ENCODE results near the gene ONECUT3. TPM values are rescaled to one million over a fixed set of nuclear protein-coding genes. Genes with fewer than 3 reads are reported as not detected.

Gene ONECUT3
- total and polyA plus RNA-seq, 2 donors, result under 0.01 to 0.02 TPM

DNA sequence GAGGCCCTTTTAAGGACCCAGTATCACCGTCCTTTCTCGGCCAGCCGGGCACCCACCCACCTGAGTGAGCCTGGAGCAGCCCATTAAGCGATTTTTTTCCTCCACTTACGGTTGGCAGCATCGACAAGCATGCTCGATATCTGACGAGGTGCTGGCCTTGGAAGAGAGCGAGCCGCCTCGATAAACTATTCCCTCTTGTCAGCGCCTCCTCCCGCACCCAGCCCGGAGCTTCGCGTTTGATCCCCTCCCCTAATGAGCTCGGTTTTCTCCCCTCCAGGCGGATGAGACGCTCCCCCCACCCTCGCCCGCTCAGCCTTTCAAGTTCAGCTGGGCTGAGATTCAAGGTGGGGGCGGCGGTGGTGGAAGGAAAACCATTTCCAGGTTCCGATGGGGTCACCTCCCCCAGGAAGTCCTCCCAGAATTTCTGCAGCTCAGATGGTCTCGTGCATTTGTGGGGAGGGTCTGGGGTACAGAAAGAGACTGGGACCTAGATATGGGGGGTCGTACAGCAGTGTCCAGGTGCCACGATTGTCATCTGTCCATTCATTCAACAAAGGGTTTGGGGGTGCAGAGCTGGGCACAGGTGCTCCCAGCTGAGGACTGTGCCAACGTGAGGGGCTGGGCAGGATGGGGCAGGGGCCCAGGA lies 18.9 kb upstream of the ONECUT3 start:
- DNase-seq (ENCODE audit: low read depth in 6 of 9, low spot score in 9 of 9), result no peak
- no peak overlapping the region for H3K4me3 ChIP-seq (ENCODE audit: low read length in 2 of 2)
- H3K4me1 ChIP-seq (ENCODE audit: control insufficient read depth in 2 of 2, insufficient read depth in 2 of 2, low read length in 2 of 2), result no peaks in the 10 kb centered on the region
- H3K9me3 ChIP-seq (ENCODE audit: control insufficient read depth in 2 of 2, insufficient read depth in 1 of 2, low read length in 1 of 2), result peaks cover 0 to 3% of the 10 kb centered on the region in 2 donors
- H3K27me3 ChIP-seq (ENCODE audit: control insufficient read depth in 2 of 2, insufficient read depth in 1 of 2, low read length in 1 of 2), result peaks cover 14 to 80% of the 10 kb centered on the region in 2 donors
- 30% methylated on average over 28 of the region's 28 CpGs for WGBS
- H3K36me3 ChIP-seq (ENCODE audit: control insufficient read depth in 2 of 2, insufficient read depth in 2 of 2, low read length in 1 of 2), result no peaks in the 10 kb centered on the region
- H3K27ac ChIP-seq (ENCODE audit: low read depth in 1 of 2, low read length in 1 of 2), result no peak overlapping the region

DNA sequence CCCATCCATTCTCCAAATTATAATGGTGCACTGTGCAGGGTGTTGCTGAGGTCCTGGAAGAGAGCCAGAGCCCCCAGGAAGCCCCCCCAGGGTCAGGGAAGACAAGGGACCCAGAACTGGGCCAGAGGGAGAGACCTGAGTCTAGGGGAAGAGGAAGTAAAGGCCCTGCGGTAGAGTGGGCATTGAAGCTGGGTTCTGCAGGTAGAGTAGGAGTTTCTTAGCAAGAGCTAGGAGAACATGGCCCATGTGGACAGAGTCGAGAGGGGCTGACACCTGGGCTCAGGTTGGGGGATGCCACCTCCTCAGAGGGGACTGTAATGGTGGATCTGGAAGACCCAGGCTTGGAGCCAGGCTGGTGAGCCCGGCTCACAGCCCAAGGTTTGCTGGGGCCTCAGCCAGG lies 17.0 kb upstream of the ONECUT3 start:
- H3K27me3 ChIP-seq (ENCODE audit: control insufficient read depth in 2 of 2, insufficient read depth in 1 of 2, low read length in 1 of 2), result peaks cover 14 to 78% of the 10 kb centered on the region in 2 donors
- no peak overlapping the region for H3K27ac ChIP-seq (ENCODE audit: low read depth in 1 of 2, low read length in 1 of 2)
- no peak for DNase-seq (ENCODE audit: low read depth in 6 of 9, low spot score in 9 of 9)
- H3K36me3 ChIP-seq (ENCODE audit: control insufficient read depth in 2 of 2, insufficient read depth in 2 of 2, low read length in 1 of 2), result no peaks in the 10 kb centered on the region
- no peak overlapping the region for H3K4me3 ChIP-seq (ENCODE audit: low read length in 2 of 2)
- no peaks in the 10 kb centered on the region for H3K4me1 ChIP-seq (ENCODE audit: control insufficient read depth in 2 of 2, insufficient read depth in 2 of 2, low read length in 2 of 2)
- WGBS, result 80% methylated on average over 3 of the region's 3 CpGs
- H3K9me3 ChIP-seq (ENCODE audit: control insufficient read depth in 2 of 2, insufficient read depth in 1 of 2, low read length in 1 of 2), result no peaks in the 10 kb centered on the region

- WGBS, result 48% methylated on average over 22 of the region's 22 CpGs
- no peaks in the 10 kb centered on the region for H3K4me1 ChIP-seq (ENCODE audit: control insufficient read depth in 2 of 2, insufficient read depth in 2 of 2, low read length in 2 of 2)
Measured at GRCh38 chr19:1736927-1737326, 16.4 kb upstream of the ONECUT3 start.

DNA sequence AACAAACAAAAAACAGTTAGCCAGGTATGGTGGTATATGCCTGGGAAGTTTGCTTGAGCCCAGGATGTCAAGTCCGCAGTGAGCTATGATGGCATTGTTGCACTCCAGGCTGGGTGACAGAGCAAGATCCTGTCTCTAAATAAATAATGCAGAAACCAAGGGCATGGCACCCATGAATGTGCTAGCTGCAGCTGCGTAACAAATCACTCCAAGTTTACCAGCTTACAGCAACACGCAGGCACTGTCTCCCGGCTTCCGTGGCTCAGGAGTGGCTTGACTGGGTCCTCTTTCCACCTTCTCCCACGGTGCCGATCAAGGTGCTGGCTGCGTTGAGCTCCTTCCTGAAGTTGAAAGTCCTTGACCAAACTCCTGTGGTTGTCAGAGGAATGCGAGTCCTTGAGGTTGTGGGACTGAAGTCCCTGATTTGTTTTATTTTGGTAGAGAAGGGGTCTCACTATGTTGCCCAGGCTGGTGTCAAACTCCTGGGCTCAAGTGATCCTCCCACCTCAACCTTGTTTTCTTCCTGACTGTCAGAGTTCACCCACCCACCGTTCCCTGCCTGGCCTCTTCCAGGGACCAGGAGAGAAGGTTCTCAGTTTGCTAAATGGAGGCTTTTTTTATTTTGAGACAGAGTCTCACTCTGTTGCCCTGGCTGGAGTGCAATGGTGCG lies 13.2 kb upstream of the ONECUT3 start:
- WGBS, result 94% methylated on average over 11 of the region's 11 CpGs
- H3K9me3 ChIP-seq (ENCODE audit: control insufficient read depth in 2 of 2, insufficient read depth in 1 of 2, low read length in 1 of 2), result no peaks in the 10 kb centered on the region
- H3K4me3 ChIP-seq (ENCODE audit: low read length in 2 of 2), result no peak overlapping the region
- H3K27me3 ChIP-seq (ENCODE audit: control insufficient read depth in 2 of 2, insufficient read depth in 1 of 2, low read length in 1 of 2), result peaks cover 18 to 77% of the 10 kb centered on the region in 2 donors
- no peak for DNase-seq (ENCODE audit: low read depth in 6 of 9, low spot score in 9 of 9)
- no peaks in the 10 kb centered on the region for H3K36me3 ChIP-seq (ENCODE audit: control insufficient read depth in 2 of 2, insufficient read depth in 2 of 2, low read length in 1 of 2)
- H3K4me1 ChIP-seq (ENCODE audit: control insufficient read depth in 2 of 2, insufficient read depth in 2 of 2, low read length in 2 of 2), result no peaks in the 10 kb centered on the region
- H3K27ac ChIP-seq (ENCODE audit: low read depth in 1 of 2, low read length in 1 of 2), result no peak overlapping the region

More at GRCh38 chr19:1736927-1737326, 16.4 kb upstream of the ONECUT3 start:
- no peak overlapping the region for H3K27ac ChIP-seq (ENCODE audit: low read depth in 1 of 2, low read length in 1 of 2)
- H3K27me3 ChIP-seq (ENCODE audit: control insufficient read depth in 2 of 2, insufficient read depth in 1 of 2, low read length in 1 of 2), result peaks cover 14 to 77% of the 10 kb centered on the region in 2 donors
- H3K9me3 ChIP-seq (ENCODE audit: control insufficient read depth in 2 of 2, insufficient read depth in 1 of 2, low read length in 1 of 2), result no peaks in the 10 kb centered on the region
- DNase-seq (ENCODE audit: low read depth in 6 of 9, low spot score in 9 of 9), result no peak
- H3K36me3 ChIP-seq (ENCODE audit: control insufficient read depth in 2 of 2, insufficient read depth in 2 of 2, low read length in 1 of 2), result no peaks in the 10 kb centered on the region
- H3K4me3 ChIP-seq (ENCODE audit: low read length in 2 of 2), result no peak overlapping the region

DNA sequence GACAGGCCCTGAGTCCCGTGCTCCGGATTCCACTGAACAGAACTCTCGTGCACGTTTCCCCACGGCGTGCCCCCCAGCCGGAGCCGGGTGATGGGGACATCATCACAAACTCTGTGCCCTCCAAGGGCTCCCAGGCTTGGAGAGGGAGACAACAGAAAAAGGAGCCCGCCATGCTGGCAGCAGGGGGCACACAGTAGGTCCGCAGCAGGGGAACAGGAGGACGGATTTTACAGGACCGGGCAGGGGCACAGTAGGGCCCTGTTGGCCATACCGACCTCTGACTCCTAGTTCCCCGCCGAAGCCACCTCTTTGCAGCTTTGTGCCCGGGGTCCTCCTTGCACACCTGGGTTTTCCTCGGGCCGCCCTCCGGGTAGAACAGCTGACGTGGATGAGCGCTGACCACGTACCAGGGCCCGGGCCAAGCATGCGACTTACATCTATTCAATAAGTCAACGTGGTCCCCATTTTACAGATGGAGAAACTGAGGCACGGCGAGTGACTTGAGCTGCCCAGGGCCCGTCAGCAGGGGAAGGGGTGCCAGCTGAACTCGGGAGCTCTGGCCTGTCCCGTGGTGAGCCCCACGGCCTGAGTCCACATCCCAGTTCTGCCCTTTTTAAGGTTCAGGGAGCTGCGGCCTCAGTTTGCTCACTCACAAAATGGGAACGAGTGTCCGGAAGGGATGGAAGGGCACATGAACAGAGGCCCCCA lies 10.2 kb upstream of the ONECUT3 start:
- Histone ChIP-seq H3K36me3 (ENCODE audit: control insufficient read depth in 2 of 2, insufficient read depth in 2 of 2, low read length in 1 of 2) (no peaks in the 10 kb centered on the region), H3K4me1 (ENCODE audit: control insufficient read depth in 2 of 2, insufficient read depth in 2 of 2, low read length in 2 of 2) (no peaks in the 10 kb centered on the region), H3K27ac (ENCODE audit: low read depth in 1 of 2, low read length in 1 of 2) (no peak overlapping the region), H3K27me3 (ENCODE audit: control insufficient read depth in 2 of 2, insufficient read depth in 1 of 2, low read length in 1 of 2) (peaks cover 36 to 76% of the 10 kb centered on the region in 2 donors), H3K4me3 (ENCODE audit: low read length in 2 of 2) (no peak overlapping the region), H3K9me3 (ENCODE audit: control insufficient read depth in 2 of 2, insufficient read depth in 1 of 2, low read length in 1 of 2) (peaks cover 0 to 1% of the 10 kb centered on the region in 2 donors)
- DNase-seq (ENCODE audit: low read depth in 6 of 9, low spot score in 9 of 9), result no peak
- 87% methylated on average over 34 of the region's 34 CpGs for WGBS

DNA sequence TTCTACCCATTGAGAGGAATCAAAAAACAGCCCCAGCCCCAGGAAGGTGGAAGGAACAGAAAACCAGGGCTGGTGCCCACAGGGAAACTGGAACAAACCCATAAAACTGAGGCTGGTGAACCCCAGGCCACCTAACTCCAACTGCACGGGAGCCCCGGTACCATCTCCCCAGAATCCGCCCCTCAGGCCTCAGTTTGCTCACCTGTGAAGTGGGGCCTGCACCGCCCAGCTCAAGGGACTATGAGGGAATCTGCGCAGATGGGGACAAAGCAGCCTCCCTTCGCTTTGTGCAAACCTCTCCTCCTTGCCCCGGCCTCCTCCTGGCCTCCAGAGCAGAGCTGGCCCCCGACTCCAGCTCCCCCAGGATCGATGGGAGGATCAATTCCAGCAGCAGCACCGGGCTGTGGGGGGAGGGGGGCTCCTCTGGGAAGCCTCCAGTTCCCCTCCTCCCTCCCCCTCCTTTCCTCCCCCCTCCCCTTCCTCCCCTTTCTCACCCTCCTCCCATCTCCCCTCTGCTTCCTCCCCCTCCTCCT lies 9.1 kb upstream of the ONECUT3 start:
- Histone ChIP-seq H3K4me3 (ENCODE audit: low read length in 2 of 2) (no peak overlapping the region), H3K27ac (ENCODE audit: low read depth in 1 of 2, low read length in 1 of 2) (no peak overlapping the region), H3K36me3 (ENCODE audit: control insufficient read depth in 2 of 2, insufficient read depth in 2 of 2, low read length in 1 of 2) (no peaks in the 10 kb centered on the region), H3K27me3 (ENCODE audit: control insufficient read depth in 2 of 2, insufficient read depth in 1 of 2, low read length in 1 of 2) (peaks cover 46 to 78% of the 10 kb centered on the region in 2 donors), H3K9me3 (ENCODE audit: control insufficient read depth in 2 of 2, insufficient read depth in 1 of 2, low read length in 1 of 2) (peaks cover 0 to 9% of the 10 kb centered on the region in 2 donors), H3K4me1 (ENCODE audit: control insufficient read depth in 2 of 2, insufficient read depth in 2 of 2, low read length in 2 of 2) (no peaks in the 10 kb centered on the region)
- 61% methylated on average over 10 of the region's 10 CpGs for WGBS
- no peak for DNase-seq (ENCODE audit: low read depth in 6 of 9, low spot score in 9 of 9)

GRCh38 chr19:1744822-1745563 lies 8.3 kb upstream of the ONECUT3 start:
- Histone ChIP-seq H3K4me3 (ENCODE audit: low read length in 2 of 2) (no peak overlapping the region), H3K36me3 (ENCODE audit: control insufficient read depth in 2 of 2, insufficient read depth in 2 of 2, low read length in 1 of 2) (no peaks in the 10 kb centered on the region), H3K27ac (ENCODE audit: low read depth in 1 of 2, low read length in 1 of 2) (no peak overlapping the region), H3K4me1 (ENCODE audit: control insufficient read depth in 2 of 2, insufficient read depth in 2 of 2, low read length in 2 of 2) (no peaks in the 10 kb centered on the region), H3K9me3 (ENCODE audit: control insufficient read depth in 2 of 2, insufficient read depth in 1 of 2, low read length in 1 of 2) (peaks cover 0 to 11% of the 10 kb centered on the region in 2 donors), H3K27me3 (ENCODE audit: control insufficient read depth in 2 of 2, insufficient read depth in 1 of 2, low read length in 1 of 2) (peaks cover 54 to 83% of the 10 kb centered on the region in 2 donors)
- WGBS, result 16% methylated on average over 19 of the region's 19 CpGs
- no peak for DNase-seq (ENCODE audit: low read depth in 6 of 9, low spot score in 9 of 9)

DNA sequence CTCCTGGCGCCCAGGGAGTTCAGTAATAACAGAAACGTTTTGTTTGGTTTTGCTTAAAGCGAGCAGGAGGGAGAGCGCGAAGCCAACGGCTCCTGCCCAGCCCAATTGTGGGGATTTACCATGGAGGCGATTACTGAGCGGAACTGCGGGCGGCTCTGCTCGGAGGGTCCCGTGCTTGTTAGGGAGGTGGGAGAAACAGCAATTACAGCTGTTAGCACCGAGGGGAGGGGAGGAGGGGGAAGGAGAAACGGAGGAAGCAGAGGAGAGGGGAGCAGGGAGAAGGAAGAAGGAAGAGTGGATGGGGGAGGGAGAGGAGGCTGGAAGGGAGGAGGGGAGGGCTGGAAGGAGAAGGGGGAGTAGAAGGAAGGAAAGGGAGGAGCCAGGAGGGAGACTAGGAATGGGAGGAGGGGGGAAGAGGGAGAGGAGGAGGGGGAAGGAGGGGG lies 7.7 kb upstream of the ONECUT3 start:
- Histone ChIP-seq H3K27me3 (ENCODE audit: control insufficient read depth in 2 of 2, insufficient read depth in 1 of 2, low read length in 1 of 2) (peaks cover 58 to 83% of the 10 kb centered on the region in 2 donors), H3K27ac (ENCODE audit: low read depth in 1 of 2, low read length in 1 of 2) (no peak overlapping the region), H3K9me3 (ENCODE audit: control insufficient read depth in 2 of 2, insufficient read depth in 1 of 2, low read length in 1 of 2) (peaks cover 0 to 11% of the 10 kb centered on the region in 2 donors), H3K4me1 (ENCODE audit: control insufficient read depth in 2 of 2, insufficient read depth in 2 of 2, low read length in 2 of 2) (no peaks in the 10 kb centered on the region), H3K36me3 (ENCODE audit: control insufficient read depth in 2 of 2, insufficient read depth in 2 of 2, low read length in 1 of 2) (no peaks in the 10 kb centered on the region), H3K4me3 (ENCODE audit: low read length in 2 of 2) (no peak overlapping the region)
- 7% methylated on average over 14 of the region's 14 CpGs for WGBS
- no peak for DNase-seq (ENCODE audit: low read depth in 6 of 9, low spot score in 9 of 9)

All from thymus (tissue), 11 donors.